H1 (cell line): ENCODE results near the gene PKM. TPM values are rescaled to one million over a fixed set of nuclear protein-coding genes. Genes with fewer than 3 reads are reported as not detected.

Experiments used
- CTCF ChIA-PET: fragments of 300-600 bp; sonication (Branson Sonifier 250); formaldehyde crosslinking; loops from one replicate; lab custom pipeline; 2021; ENCODE audit not compliant: partially characterized antibody; lab: Charles Lee
- POLR2A ChIA-PET: fragments of 300-600 bp; sonication (Branson Sonifier 250); formaldehyde crosslinking; loops from one replicate; lab custom pipeline; 2021; ENCODE audit warnings: inconsistent platforms; ENCODE audit not compliant: partially characterized antibody; lab: Charles Lee
- DNase-seq, 2 experiments: peaks; one replicate each; pipeline versions ENCODE4 v3.0.0 to v3.0.0-alpha.2; 2010 to 2022; ENCODE audit warnings: low spot score in 2 of 2, low read depth in 1 of 2, mixed read lengths in 1 of 2
- FAIRE-seq: peaks from 2 replicates; lab custom pipeline; 2011; peaks lifted over from hg19 to GRCh38; lab: Jason Lieb, UNC
- H2AFZ ChIP-seq: 2 replicates; pipeline ENCODE4 v1.8.1; 2012; ENCODE audit warnings: low read length, inconsistent platforms
- H2AK5ac ChIP-seq: 2 replicates; pipeline ENCODE4 v1.6.1; 2013; ENCODE audit warnings: low read depth, low read length
- H2BK120ac ChIP-seq: replicated peaks from 2 replicates; pipeline ENCODE3; 2013; ENCODE audit warnings: low read depth, low read length, inconsistent platforms
- H2BK12ac ChIP-seq: 2 replicates; pipeline ENCODE4 v1.6.1; 2013; ENCODE audit warnings: low read depth, low read length
- H2BK15ac ChIP-seq: 2 replicates; pipeline ENCODE4 v1.6.1; 2013; ENCODE audit warnings: low read length
- H2BK20ac ChIP-seq: 2 replicates; pipeline ENCODE4 v1.6.1; 2013; ENCODE audit warnings: low read length
- H2BK5ac ChIP-seq: 2 replicates; pipeline ENCODE4 v1.6.1; 2013; ENCODE audit warnings: low read depth, low read length
- H3K14ac ChIP-seq: 2 replicates; pipeline ENCODE4 v1.6.1; 2013; ENCODE audit warnings: inconsistent platforms; ENCODE audit not compliant: insufficient read length
- H3K18ac ChIP-seq: 2 replicates; pipeline ENCODE4 v1.6.1; 2013; ENCODE audit warnings: low read length; ENCODE audit errors: extremely low read depth
- H3K23ac ChIP-seq: 2 replicates; pipeline ENCODE4 v1.6.1; 2013; ENCODE audit warnings: inconsistent platforms; ENCODE audit not compliant: insufficient read length
- H3K23me2 ChIP-seq: 2 replicates; pipeline ENCODE4 v1.6.1; 2013; ENCODE audit warnings: low read depth, low read length
- H3K27ac ChIP-seq: 2 replicates; pipeline ENCODE4 v1.6.1; 2011; ENCODE audit warnings: low read depth, low read length, inconsistent platforms
- H3K27me3 ChIP-seq, 4 experiments: replicated peaks in 1 of 4; 1 replicate in 1 of 4; 2 replicates in 3 of 4; pipeline versions ENCODE4 v1.6.1 to v1.8.1; 2011 to 2013; ENCODE audit warnings: low read length in 3 of 4, mild to moderate bottlenecking in 3 of 4, inconsistent platforms in 2 of 4, mixed read lengths in 2 of 4, moderate library complexity in 1 of 4; ENCODE audit not compliant: control insufficient read depth in 3 of 4, insufficient read depth in 3 of 4; ENCODE audit errors: extremely low read depth in 1 of 4
- H3K36me3 ChIP-seq, 4 experiments: 2 replicates each; pipeline versions ENCODE4 v1.6.1 to v1.8.1; 2011 to 2013; ENCODE audit warnings: mild to moderate bottlenecking in 4 of 4, low read length in 3 of 4, moderate library complexity in 2 of 4, control low read depth in 1 of 4, inconsistent platforms in 1 of 4; ENCODE audit not compliant: insufficient read depth in 4 of 4, control insufficient read depth in 2 of 4
- H3K4ac ChIP-seq: replicated peaks from 2 replicates; pipeline ENCODE3; 2013; ENCODE audit warnings: low read length, low read depth, mixed read lengths, inconsistent platforms; ENCODE audit not compliant: insufficient read length
- H3K4me1 ChIP-seq, 4 experiments: replicated peaks in 1 of 4; 1 replicate in 1 of 4; 2 replicates in 3 of 4; pipeline versions ENCODE4 v1.6.1 to v1.8.1; 2011 to 2013; ENCODE audit warnings: low read length in 3 of 4, inconsistent platforms in 2 of 4, mixed read lengths in 1 of 4; ENCODE audit not compliant: insufficient read depth in 4 of 4, control insufficient read depth in 3 of 4
- H3K4me2 ChIP-seq, 2 experiments: 2 replicates each; pipeline versions ENCODE4 v1.6.1 to v1.8.1; 2011 to 2013; ENCODE audit warnings: low read depth in 2 of 2, low read length in 2 of 2, control low read depth in 1 of 2, inconsistent platforms in 1 of 2, mild to moderate bottlenecking in 1 of 2; ENCODE audit not compliant: insufficient read depth in 1 of 2
- H3K4me3 ChIP-seq, 4 experiments: fragments of 200-600, 300-600 bp in 1 of 4; sonication (generic), shearing (Covaris generic), sonication (Bioruptor Twin) in 1 of 4; 2 replicates each; pipeline versions ENCODE4 v1.5.1 to v1.8.1; 2011 to 2016; ENCODE audit warnings: low read length in 4 of 4, low read depth in 3 of 4, control low read depth in 2 of 4, inconsistent platforms in 2 of 4, mild to moderate bottlenecking in 2 of 4, mixed read lengths in 1 of 4, moderate library complexity in 1 of 4; ENCODE audit not compliant: insufficient read depth in 2 of 4; ENCODE audit errors: extremely low read depth in 1 of 4
- H3K56ac ChIP-seq: replicated peaks from 2 replicates; pipeline ENCODE3; 2013; ENCODE audit warnings: low read depth, mild to moderate bottlenecking, mixed read lengths, low read length, inconsistent platforms; ENCODE audit not compliant: insufficient read length
- H3K79me1 ChIP-seq: 2 replicates; pipeline ENCODE4 v1.6.1; 2013; ENCODE audit warnings: low read depth, low read length, control low read depth
- H3K79me2 ChIP-seq, 2 experiments: 2 replicates each; pipeline versions ENCODE4 v1.6.1 to v1.8.1; 2012 to 2013; ENCODE audit warnings: low read length in 2 of 2, mild to moderate bottlenecking in 2 of 2, inconsistent platforms in 1 of 2; ENCODE audit not compliant: insufficient read depth in 2 of 2, control insufficient read depth in 1 of 2
- H3K9ac ChIP-seq, 4 experiments: replicated peaks in 1 of 4; 1 replicate in 1 of 4; 2 replicates in 3 of 4; pipeline versions ENCODE4 v1.6.1 to v1.8.1; 2011 to 2013; ENCODE audit warnings: low read depth in 3 of 4, low read length in 3 of 4, control low read depth in 2 of 4, mild to moderate bottlenecking in 2 of 4, moderate library complexity in 2 of 4, inconsistent platforms in 1 of 4; ENCODE audit errors: extremely low read depth in 1 of 4
- H3K9me3 ChIP-seq, 2 experiments: 2 replicates each; pipeline versions ENCODE4 v1.6.1 to v1.8.1; 2012 to 2013; ENCODE audit warnings: mild to moderate bottlenecking in 2 of 2, moderate library complexity in 2 of 2, control low read depth in 1 of 2, inconsistent platforms in 1 of 2, low read depth in 1 of 2, low read length in 1 of 2, mixed read lengths in 1 of 2; ENCODE audit not compliant: insufficient read depth in 2 of 2
- H4K20me1 ChIP-seq, 2 experiments: replicated peaks in 1 of 2; 2 replicates each; pipeline versions ENCODE3 to v1.8.1; 2011 to 2013; ENCODE audit warnings: inconsistent platforms in 2 of 2, low read length in 2 of 2, mild to moderate bottlenecking in 1 of 2; ENCODE audit not compliant: insufficient read depth in 2 of 2, control insufficient read depth in 1 of 2
- H4K5ac ChIP-seq: 2 replicates; pipeline ENCODE4 v1.6.1; 2013; ENCODE audit warnings: low read length, low read depth, mixed read lengths, inconsistent platforms; ENCODE audit not compliant: insufficient read length
- H4K8ac ChIP-seq: 2 replicates; pipeline ENCODE4 v1.8.0; 2013; ENCODE audit warnings: mild to moderate bottlenecking, moderate library complexity, low read length, inconsistent platforms; ENCODE audit not compliant: insufficient read depth; ENCODE audit errors: extremely low read depth
- H4K91ac ChIP-seq: replicated peaks from 2 replicates; pipeline ENCODE3; 2013; ENCODE audit warnings: low read length, mixed read lengths, inconsistent platforms; ENCODE audit not compliant: insufficient read length
- BCL11A ChIP-seq, 2 experiments: IDR thresholded peaks; one replicate each; pipeline ENCODE4 v1.6.1; 2011; ENCODE audit warnings: low read depth in 2 of 2, low read length in 2 of 2, mild to moderate bottlenecking in 2 of 2
- JUND ChIP-seq: IDR thresholded peaks from 2 replicates; pipeline ENCODE4 v1.6.1; 2011; ENCODE audit warnings: mild to moderate bottlenecking, improper control_type of control experiment, low read length
- RAD21 ChIP-seq, 2 experiments: IDR thresholded peaks in 1 of 2; conservative IDR thresholded peaks in 1 of 2; 2 replicates each; pipeline ENCODE4 v1.6.1; 2011; ENCODE audit warnings: low read depth in 2 of 2, low read length in 2 of 2, improper control_type of control experiment in 1 of 2, inconsistent platforms in 1 of 2, mild to moderate bottlenecking in 1 of 2, moderate library complexity in 1 of 2
- RFX5 ChIP-seq: IDR thresholded peaks from 2 replicates; pipeline ENCODE4 v1.6.1; 2011; ENCODE audit warnings: low read depth, low read length, improper control_type of control experiment, borderline replicate concordance
- WGBS, 2 experiments: shearing (Covaris generic) in 1 of 2; methylation state at CpG; one replicate each; pipeline versions ENCODE4 v1.1.6 to v1.1.7; 2013 to 2015; ENCODE audit warnings: low lambda C conversion rate in 2 of 2, mixed read lengths in 2 of 2, inconsistent platforms in 1 of 2, low coverage in 1 of 2, missing lambda C conversion rate in 1 of 2; ENCODE audit not compliant: insufficient replicate concordance in 2 of 2, insufficient coverage in 1 of 2, insufficient read length in 1 of 2; ENCODE audit errors: extremely low coverage in 1 of 2, missing lambda C conversion rate in 1 of 2; 5-methylcytosine and 5-hydroxymethylcytosine counted together
- polyA plus RNA-seq, 7 experiments: library from polyadenylated mRNA; depleted of rRNA in 3 of 7; stranded (reverse) in 5 of 7; unstranded in 2 of 7; fragments of >200 nt in 5 of 7; fragments of 200-250 nt in 2 of 7; gene quantifications; 1 replicate in 5 of 7; 2 replicates in 1 of 7; 4 replicates in 1 of 7; pipeline versions ENCODE4 v1.2.1 to v1.2.3, GENCODE V29; 2011 to 2013; ENCODE audit warnings: missing spikeins in 2 of 7, mixed read lengths in 2 of 7
- total RNA-seq: library from RNA; stranded (reverse); fragmentation: NEBNext Ultra II Directional; extraction: Animal tissue kit (Norgen Biotek cat#: 25700); gene quantifications from 2 replicates; pipeline ENCODE4 v1.2.1, GENCODE V29; 2021

The PKM gene
- total and polyA plus RNA-seq, 2 of the 8 experiments (the other 6 are each of a cell fraction or from before 2014, with no cell fraction given): 780 to 856 TPM

DNA sequence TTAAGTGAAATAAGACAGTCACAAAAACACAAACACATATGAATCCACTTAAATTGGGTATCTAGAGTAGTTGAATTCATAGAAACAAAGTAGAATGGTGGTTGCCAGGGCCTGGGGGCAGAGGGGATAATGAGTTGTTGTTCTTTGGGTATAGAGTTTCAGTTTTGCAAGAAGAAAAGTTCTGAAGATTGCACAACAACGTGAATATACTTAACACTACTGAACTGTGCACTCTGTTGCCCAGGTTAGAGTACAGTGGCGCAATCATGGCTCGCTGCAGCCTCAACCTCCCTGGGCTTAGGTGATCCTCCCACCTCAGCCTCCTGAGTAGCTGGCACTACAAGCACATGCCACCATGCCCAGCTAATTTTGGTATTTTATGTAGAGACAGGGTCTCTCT is 48.3 kb downstream of the PKM start:
- ChIA-PET CTCF (no interaction called here), POLR2A (interaction anchor here (1.0 kb wide), 1 partner anchor 48 kb away, joined by 3 read pairs; the partner anchor contains the start of gene PKM)
- Histone ChIP-seq H3K56ac (no peak overlapping the region), H3K23me2 (peaks cover 4% of the 10 kb centered on the region; the same call in 1 of the 2 replicates), H2BK12ac (no peak overlapping the region), H3K79me1 (no peaks in the 10 kb centered on the region), H3K36me3 (no peaks in the 10 kb centered on the region), H3K4ac (no peak overlapping the region), H4K91ac (no peak overlapping the region), H3K18ac (no peak overlapping the region), H4K5ac (no peak overlapping the region), H3K4me2 (no peak overlapping the region), H3K9ac (no peak overlapping the region), H3K27ac (no peak overlapping the region), H2BK120ac (no peak overlapping the region), H2BK20ac (no peak overlapping the region), H2AK5ac (no peak overlapping the region), H2BK5ac (no peak overlapping the region), H3K4me1 (peaks cover 0 to 7% (median 3%) of the 10 kb centered on the region in 4 experiments; a peak in 3 of 7 replicates), H3K4me3 (no peak overlapping the region), H4K8ac (no peak overlapping the region), H2BK15ac (no peak overlapping the region), H3K79me2 (no peaks in the 10 kb centered on the region), H2AFZ (no peak overlapping the region), H3K9me3 (no peaks in the 10 kb centered on the region), H3K14ac (no peak overlapping the region), H4K20me1 (no peaks in the 10 kb centered on the region), H3K23ac (no peak overlapping the region)
- no peak for FAIRE-seq
- DNase-seq: no peak
- 85% methylated on average over 3 of the region's 3 CpGs; no CpG with 5 or more reads in 1 of the 2 experiments for WGBS, 2 experiments
- TF ChIP-seq JUND: no peak
- no peak for TF ChIP-seq BCL11A (IDR thresholded peaks at IDR 0.05; ENCODE audit: low read depth in 2 of 2, low read length in 2 of 2)
- no peak for TF ChIP-seq RAD21 (IDR thresholded peaks at IDR 0.05 in 1 of 2, conservative IDR thresholded peaks at IDR 0.05 in 1 of 2; ENCODE audit: low read depth in 2 of 2, low read length in 2 of 2)
- TF ChIP-seq RFX5: no peak
- TF ChIP-seq, all 59 proteins: peak for 0
- peaks cover 0 to 19% (median 5%) of the 10 kb centered on the region in 4 experiments; a peak in 4 of 7 replicates for H3K27me3 ChIP-seq
